SIG-M5 treated with dmso at 0.1 percent for 504 hours (cell line): ENCODE measurements around the gene TGM5.

ENCODE experiments used
- DNase-seq: peaks from one replicate; lab custom pipeline; 2025; ENCODE audit not compliant: unreplicated experiment; lab: John Stamatoyannopoulos, UW

TGM5 gene

DNA sequence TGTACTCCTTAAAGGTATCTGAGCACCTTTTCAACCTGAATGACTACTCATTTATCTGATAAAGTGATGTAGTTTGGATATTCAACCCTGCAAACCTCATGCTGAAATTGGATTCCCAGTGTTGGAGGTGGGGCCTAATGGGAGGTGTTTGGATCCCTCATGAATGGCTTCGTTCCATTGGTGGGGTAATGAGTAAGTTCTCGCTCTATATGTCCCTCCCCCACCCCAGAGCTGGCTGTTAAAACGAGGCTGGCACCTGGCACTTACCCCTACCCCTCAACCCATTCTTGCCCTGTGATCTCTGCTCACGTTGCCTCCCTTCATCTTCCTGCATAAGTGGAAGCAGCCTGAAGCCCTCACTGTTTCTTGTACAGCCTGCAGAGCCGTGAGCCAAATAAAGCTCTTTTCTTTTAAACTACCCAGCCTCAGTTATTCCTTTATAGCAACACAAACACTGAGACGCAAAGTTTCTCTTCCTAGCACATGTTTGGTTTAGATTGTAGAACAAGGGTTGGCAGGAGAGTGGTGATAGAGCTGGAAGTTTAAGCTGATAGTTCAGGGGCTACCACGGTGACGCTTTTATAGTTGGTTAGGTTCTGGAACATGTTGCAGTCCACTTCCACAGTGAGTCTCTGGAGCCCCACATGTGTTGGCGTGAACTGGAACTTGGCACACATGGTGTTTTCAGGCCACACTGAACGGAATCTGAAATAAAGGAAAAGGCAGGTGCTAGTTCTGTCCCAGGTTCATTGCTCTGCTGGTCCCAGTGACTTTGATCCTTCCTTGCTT is 69.8 kb downstream of the TGM5 start:
- no peak for DNase-seq

DNA sequence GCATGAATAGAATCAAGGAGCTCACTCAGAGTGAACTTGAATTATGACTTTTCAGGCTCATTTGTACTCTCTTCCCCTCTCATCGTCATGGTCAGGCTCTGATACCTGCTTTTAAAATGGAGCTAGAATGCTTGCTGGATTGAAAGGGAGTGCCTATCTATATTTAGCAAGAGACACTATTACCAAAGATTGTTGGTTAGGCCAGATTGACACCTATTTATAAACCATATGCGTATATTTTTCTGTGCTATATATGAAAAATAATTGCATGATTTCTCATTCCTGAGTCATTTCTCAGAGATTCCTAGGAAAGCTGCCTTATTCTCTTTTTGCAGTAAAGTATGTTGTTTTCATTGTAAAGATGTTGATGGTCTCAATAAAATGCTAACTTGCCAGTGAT is 71.9 kb downstream of the TGM5 start:
- no peak for DNase-seq

DNA sequence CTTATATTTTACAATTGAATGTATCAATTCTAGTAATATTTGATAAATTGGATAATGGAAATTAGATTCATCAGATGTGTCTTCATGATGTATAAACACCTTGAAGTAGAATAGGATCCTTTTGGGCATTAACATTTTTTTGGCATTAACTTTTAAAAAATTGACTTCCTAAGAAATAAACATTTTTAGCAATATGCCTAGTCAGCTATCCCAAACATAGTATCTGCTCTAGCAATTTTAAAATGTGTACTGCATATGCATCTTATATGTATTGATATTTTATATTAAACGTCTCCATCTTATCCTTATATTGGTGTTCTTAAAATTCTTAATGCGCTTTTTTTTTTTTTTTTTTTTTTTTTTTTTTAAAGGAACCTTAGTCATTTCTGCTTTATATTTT is 73.0 kb downstream of the TGM5 start:
- DNase-seq: no peak

DNA sequence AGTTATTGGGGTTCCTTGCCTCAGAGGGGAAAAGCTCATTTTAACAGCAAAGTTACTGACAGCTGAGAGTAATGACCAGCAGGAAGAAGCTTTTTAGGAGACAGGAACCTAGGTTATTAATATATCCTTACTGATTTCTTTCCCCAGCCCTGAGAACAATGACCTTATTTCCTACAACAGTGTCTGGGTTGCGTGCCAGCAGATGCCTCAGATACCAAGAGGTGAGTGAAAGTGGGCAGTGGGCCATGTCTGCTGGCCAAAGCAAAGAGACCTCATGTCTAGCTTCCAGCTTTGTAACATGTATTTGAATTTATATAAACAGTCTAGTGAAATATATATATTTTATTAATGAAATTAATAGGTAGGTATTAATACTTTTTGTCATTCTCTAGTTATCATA is 76.5 kb downstream of the TGM5 start:
- no peak for DNase-seq

DNA sequence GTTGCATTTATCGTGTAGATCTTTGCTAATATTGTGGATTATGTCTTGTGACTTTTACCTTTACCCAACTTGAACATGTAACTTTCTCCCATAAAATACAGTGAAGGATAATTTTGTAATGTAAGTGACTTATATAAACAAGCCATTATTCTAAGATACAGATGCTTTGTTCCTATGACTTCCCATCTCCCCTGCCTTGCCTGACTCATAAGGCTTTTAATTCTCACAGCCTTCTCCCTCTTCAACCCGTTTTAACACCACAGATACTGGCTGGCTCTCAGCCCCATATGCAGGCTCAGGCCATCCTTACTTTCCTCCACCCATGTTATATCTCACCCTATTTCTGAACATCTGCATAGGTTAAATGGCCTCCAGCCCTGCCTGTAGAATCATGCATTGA is 77.4 kb downstream of the TGM5 start:
- DNase-seq: no peak

DNA sequence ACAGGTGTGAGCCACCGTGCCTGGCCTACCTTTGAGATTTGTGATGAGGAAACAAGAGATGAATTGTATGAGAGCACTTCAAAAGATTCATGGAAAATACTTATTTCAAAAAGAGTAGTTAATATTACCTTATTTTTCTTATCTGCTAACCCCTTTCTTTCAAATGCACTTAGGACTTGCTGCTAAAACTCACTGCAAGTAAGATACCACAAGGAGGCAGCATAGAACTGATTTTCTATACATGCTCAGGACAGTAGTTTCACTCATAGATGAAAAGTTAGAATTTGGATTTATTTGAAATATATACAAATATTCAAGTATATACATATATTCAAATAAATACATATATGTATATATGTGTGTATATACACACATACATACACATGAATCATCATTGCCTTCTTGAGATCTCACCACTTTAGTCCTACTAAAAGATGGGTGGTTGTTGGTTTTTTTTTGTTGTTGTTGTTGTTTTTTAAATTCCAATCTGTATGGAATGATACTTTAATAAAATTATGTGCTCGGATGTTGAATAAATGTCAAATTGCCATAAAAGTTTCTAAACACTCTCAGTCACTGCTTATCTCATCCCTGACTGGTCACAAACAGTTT is 79.1 kb downstream of the TGM5 start:
- peak; percentile 51 for DNase-seq

DNA sequence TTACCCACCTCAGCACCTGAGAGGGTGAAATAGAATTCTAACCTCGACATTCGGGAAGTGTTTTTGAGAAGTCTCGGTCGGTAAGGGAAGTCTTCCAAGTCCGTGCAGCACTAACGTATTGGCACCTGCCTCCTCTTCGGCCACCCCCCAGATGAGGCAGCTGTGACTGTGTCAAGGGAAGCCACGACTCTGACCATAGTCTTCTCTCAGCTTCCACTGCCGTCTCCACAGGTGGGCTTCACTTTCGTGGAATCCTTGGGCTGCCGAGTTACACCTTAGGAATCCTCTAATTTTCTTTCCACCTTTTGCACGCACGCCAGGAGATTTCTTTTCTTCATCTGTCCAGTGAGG is 80.8 kb downstream of the TGM5 start:
- no peak for DNase-seq

DNA sequence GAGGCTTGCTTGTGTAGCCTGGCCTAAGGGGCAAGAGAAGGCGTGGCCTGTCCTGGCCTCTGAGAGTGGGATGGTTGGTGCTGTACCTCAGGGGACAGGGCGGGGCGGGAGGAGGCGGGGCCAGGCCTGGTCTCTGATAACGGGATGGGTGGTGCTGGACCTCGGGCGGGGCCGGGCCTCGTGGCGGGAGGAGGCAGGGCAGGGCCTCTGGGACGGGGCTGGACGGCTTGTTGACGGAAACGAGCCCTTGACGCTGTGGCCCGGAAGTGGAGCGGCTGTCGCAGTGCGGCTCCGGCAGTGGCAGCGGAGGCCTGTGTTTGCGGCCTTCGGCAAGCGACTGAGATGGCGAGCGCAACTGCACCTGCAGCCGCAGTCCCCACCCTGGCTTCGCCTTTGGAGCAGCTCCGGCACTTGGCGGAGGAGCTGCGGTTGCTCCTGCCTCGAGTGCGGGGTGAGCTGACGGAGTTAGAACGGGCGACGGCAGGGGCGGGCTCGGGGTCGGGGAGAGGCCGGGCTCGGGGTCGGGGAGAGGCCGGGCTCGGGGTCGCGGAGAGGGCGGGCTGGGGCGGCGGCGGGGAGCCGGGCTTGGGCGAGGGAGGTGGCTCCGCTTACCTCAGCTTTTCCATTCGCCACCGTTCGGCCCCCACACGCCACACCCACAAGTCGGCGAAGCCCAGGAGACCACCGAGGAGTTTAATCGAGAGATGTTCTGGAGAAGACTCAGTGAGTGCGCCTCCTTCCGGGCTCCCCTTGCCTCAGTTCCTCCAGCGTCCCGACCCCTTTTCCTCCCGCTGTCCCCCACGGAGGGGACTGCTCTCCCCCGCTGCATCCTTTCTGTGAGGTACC is 81.3 kb downstream of the TGM5 start, which contains the start of gene CCNDBP1:
TSS of gene CCNDBP1 (plus strand) at position 247 of the 846 bp plus-strand sequence. CDS start at position 343, 96 bp downstream.
- DNase-seq: peak; percentile 87

DNA sequence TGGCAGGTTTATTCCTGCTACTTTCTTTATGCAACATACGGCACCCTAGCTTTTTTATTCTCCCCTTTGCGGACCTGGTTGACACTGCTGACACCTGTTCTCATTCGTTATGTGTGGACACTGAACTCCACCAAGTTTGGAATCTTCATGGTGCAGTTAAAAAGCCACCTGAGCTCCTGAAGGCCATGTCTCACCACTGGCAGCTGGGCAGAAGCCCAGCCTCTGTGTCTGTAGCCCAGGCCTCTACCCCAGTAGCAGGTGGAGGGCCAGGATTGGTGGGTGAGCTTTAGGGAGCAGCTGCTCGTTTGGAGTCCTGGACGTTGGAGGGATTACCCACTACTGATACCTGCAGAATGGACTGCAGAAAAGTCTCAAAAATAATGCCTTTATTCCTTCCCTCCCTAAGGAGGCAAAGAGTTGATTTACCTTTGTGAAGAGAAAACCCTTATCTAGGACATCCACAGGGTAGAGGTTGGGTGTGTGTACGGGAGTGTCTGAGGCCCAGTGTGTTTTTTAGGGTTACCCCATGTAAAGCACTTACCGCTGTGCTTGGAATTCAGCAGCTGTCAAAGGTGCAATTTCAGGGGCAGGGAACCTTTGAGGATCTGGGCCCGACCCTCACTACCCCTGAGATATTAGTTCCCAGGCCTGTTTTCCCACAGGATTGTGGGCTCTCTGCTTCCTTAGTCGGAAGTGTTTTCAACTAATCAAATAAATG is 82.2 kb downstream of the TGM5 start:
- DNase-seq: no peak

DNA sequence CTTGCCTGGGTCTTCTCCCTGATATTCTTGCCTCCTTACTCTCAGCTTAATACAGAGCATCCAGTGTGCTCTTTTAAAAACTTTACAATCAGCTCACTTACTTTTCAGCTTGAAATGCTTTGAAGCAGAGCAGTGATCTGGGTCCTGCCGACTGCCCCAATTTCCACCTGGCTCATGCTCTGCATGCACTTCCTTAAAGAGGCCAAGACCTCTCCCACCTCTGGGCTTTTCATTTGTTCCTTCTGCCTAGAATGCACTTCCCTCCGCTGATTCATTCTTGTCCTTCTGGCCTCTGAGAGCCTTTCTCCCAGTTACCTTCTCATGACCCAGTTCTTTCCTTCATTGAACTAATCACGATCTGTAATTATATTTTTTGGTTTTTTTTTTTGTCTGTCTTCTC is 83.5 kb downstream of the TGM5 start:
- no peak for DNase-seq
